Measurements from ENCODE around the gene ITFG2. TPM values are rescaled to one million over a fixed set of nuclear protein-coding genes. Genes with fewer than 3 reads are reported as not detected.

Gene ITFG2
- total RNA-seq, 1 donor from 2014 or later: 12.0 TPM

GRCh38 chr12:2811801-2812200, 667 bp upstream of the ITFG2 start:
- Histone ChIP-seq H3K9me3 (ENCODE audit: low read depth) (no peaks in the 10 kb centered on the region), H3K79me2 (ENCODE audit: low read depth) (peaks cover 27% of the 10 kb centered on the region), H3K4me2 (peak overlapping the region; percentile 48), H3K27me3 (no peaks in the 10 kb centered on the region), H2AFZ (replicated peaks) (no peak overlapping the region), H3F3A (ENCODE audit: low read depth) (peaks cover 13% of the 10 kb centered on the region), H3K4me1 (no peaks in the 10 kb centered on the region), H3K4me3 (peak overlapping the region; percentile 69), H3K36me3 (no peaks in the 10 kb centered on the region), H3K27ac (no peak overlapping the region), H4K20me1 (ENCODE audit: low read depth) (peaks cover 5% of the 10 kb centered on the region), H3K9ac (no peak overlapping the region)
- no peaks in the 10 kb centered on the region for H3K27me3 Mint-ChIP-seq (ENCODE audit: insufficient read depth, low read depth)
- peak overlapping the region; percentile 19 for H3K27ac Mint-ChIP-seq
- H3K4me1 Mint-ChIP-seq: peaks cover 19% of the 10 kb centered on the region
- H3K36me3 Mint-ChIP-seq: peaks cover 3% of the 10 kb centered on the region
- DNase-seq (ENCODE audit: low spot score): no peak
- H3K9me3 Mint-ChIP-seq: no peaks in the 10 kb centered on the region
- peak overlapping the region; percentile 100 for H3K4me3 Mint-ChIP-seq
- TF ChIP-seq EZH2phosphoT487 (IDR thresholded peaks at IDR 0.05) (no peak), CTCF (IDR thresholded peaks at IDR 0.05) (no peak), EZH2 (IDR thresholded peaks at IDR 0.05) (no peak)

- peak overlapping the region; percentile 74 for H3K27ac ChIP-seq
- H3F3A ChIP-seq (ENCODE audit: low read depth): peaks cover 13% of the 10 kb centered on the region
- peaks cover 9% of the 10 kb centered on the region for H3K36me3 Mint-ChIP-seq
- no peaks in the 10 kb centered on the region for H3K27me3 Mint-ChIP-seq (ENCODE audit: insufficient read depth, low read depth)
- H3K9ac ChIP-seq: peak overlapping the region; percentile 25
- peaks cover 27% of the 10 kb centered on the region for H3K79me2 ChIP-seq (ENCODE audit: low read depth)
- H2AFZ ChIP-seq (replicated peaks): peak overlapping the region; percentile 90
- H3K4me3 Mint-ChIP-seq: peak overlapping the region; percentile 100
- no peaks in the 10 kb centered on the region for H3K4me1 ChIP-seq
- peak overlapping the region; percentile 81 for H3K4me2 ChIP-seq
- peaks cover 19% of the 10 kb centered on the region for H3K4me1 Mint-ChIP-seq
- no peaks in the 10 kb centered on the region for H3K9me3 Mint-ChIP-seq
- peaks cover 5% of the 10 kb centered on the region for H4K20me1 ChIP-seq (ENCODE audit: low read depth)
- peak overlapping the region; percentile 1 for H3K27ac Mint-ChIP-seq
- H3K4me3 ChIP-seq: peak overlapping the region; percentile 69
- no peaks in the 10 kb centered on the region for H3K36me3 ChIP-seq
- DNase-seq (ENCODE audit: low spot score): peak; percentile 79
- no peaks in the 10 kb centered on the region for H3K27me3 ChIP-seq
- TF ChIP-seq CTCF (IDR thresholded peaks at IDR 0.05) (peak; percentile 74), EZH2 (IDR thresholded peaks at IDR 0.05) (no peak)
- H3K9me3 ChIP-seq (ENCODE audit: low read depth): no peaks in the 10 kb centered on the region
These were observed 1.0 kb downstream of the ITFG2 start for GRCh38 chr12:2813214-2814185.

- Histone ChIP-seq H3F3A (ENCODE audit: low read depth) (peaks cover 6% of the 10 kb centered on the region), H4K20me1 (ENCODE audit: low read depth) (no peaks in the 10 kb centered on the region), H3K79me2 (ENCODE audit: low read depth) (peaks cover 8% of the 10 kb centered on the region), H3K27me3 (no peaks in the 10 kb centered on the region), H3K27ac (no peak overlapping the region), H3K4me1 (peaks cover 6% of the 10 kb centered on the region), H3K36me3 (no peaks in the 10 kb centered on the region), H3K9ac (no peak overlapping the region), H2AFZ (replicated peaks) (no peak overlapping the region), H3K9me3 (ENCODE audit: low read depth) (no peaks in the 10 kb centered on the region), H3K4me3 (no peak overlapping the region), H3K4me2 (no peak overlapping the region)
- H3K9me3 Mint-ChIP-seq: no peaks in the 10 kb centered on the region
- H3K4me3 Mint-ChIP-seq: no peak overlapping the region
- TF ChIP-seq EZH2 (IDR thresholded peaks at IDR 0.05) (no peak), EZH2phosphoT487 (IDR thresholded peaks at IDR 0.05) (no peak), CTCF (IDR thresholded peaks at IDR 0.05) (no peak)
- peaks cover 11% of the 10 kb centered on the region for H3K4me1 Mint-ChIP-seq
- no peak overlapping the region for H3K27ac Mint-ChIP-seq
- no peaks in the 10 kb centered on the region for H3K27me3 Mint-ChIP-seq (ENCODE audit: insufficient read depth, low read depth)
- peaks cover 23% of the 10 kb centered on the region for H3K36me3 Mint-ChIP-seq
- no peak for DNase-seq (ENCODE audit: low spot score)
These were observed 7.3 kb downstream of the ITFG2 start for GRCh38 chr12:2819810-2820209.
